Fibroblast of the aortic adventitia (primary cell): Measurements from ENCODE around the gene NUDT17. TPM values are rescaled to one million over a fixed set of nuclear protein-coding genes. Genes with fewer than 3 reads are reported as not detected.

Experiments used
- DNase-seq: peaks from one replicate; pipeline ENCODE4 v3.0.0-alpha.2; 2010; ENCODE audit warnings: low read depth
- H3K4me3 ChIP-seq: 2 replicates; pipeline ENCODE4 v1.5.1; 2011; ENCODE audit warnings: low read depth, mild to moderate bottlenecking, control low read depth, low read length, moderate library complexity
- CTCF ChIP-seq: IDR thresholded peaks from 2 replicates; pipeline ENCODE4 v1.5.1; 2011; ENCODE audit warnings: mild to moderate bottlenecking, low read length, control low read depth, inconsistent platforms; ENCODE audit not compliant: insufficient read depth
- small RNA-seq: library from RNA; depleted of rRNA; stranded (forward); fragments of <200 nt; gene quantifications from one replicate; pipeline ENCODE3, GENCODE V24; 2012
- total RNA-seq: library from RNA; depleted of rRNA; stranded (reverse); fragments of >200 nt; gene quantifications from 2 replicates; pipeline ENCODE4 v1.2.3, GENCODE V29; 2012; ENCODE audit warnings: low replicate concordance

Gene NUDT17
- total RNA-seq, 1 donor, result 5.2 TPM

- no peak for TF ChIP-seq CTCF
- DNase-seq, result peak; percentile 53
- no peak overlapping the region for H3K4me3 ChIP-seq
Observed at GRCh38 chr1:145891143-145891542, 45.7 kb downstream of the NUDT17 start.

- peak; percentile 96 for TF ChIP-seq CTCF
- H3K4me3 ChIP-seq, result peak overlapping the region; percentile 34
- peak; percentile 98 for DNase-seq
Observed at GRCh38 chr1:145891587-145892485, 46.4 kb downstream of the NUDT17 start.

GRCh38 chr1:145892486-145893087 lies 47.2 kb downstream of the NUDT17 start:
- DNase-seq, result peak; percentile 87
- peak overlapping the region; percentile 29 for H3K4me3 ChIP-seq
- TF ChIP-seq CTCF, result no peak

- TF ChIP-seq CTCF, result no peak
- DNase-seq, result no peak
- H3K4me3 ChIP-seq, result no peak overlapping the region
Observed at GRCh38 chr1:145893306-145894055, 48.1 kb downstream of the NUDT17 start.

- DNase-seq, result no peak
- no peak for TF ChIP-seq CTCF
- no peak overlapping the region for H3K4me3 ChIP-seq
Observed at GRCh38 chr1:145895471-145895870, 50.0 kb downstream of the NUDT17 start.

- TF ChIP-seq CTCF, result no peak
- DNase-seq, result no peak
- H3K4me3 ChIP-seq, result no peak overlapping the region
Observed at GRCh38 chr1:145897969-145898368, 52.5 kb downstream of the NUDT17 start.

Small RNA genes within 50 kb of the gene (small RNA-seq; reads per million reads assigned to genes)
- gene MIR6736, result not detected

Other genes with a start within 250 kb of the NUDT17 start
- gene GPR89A, start 237.6 kb upstream of the NUDT17 start, total RNA-seq, result 32.7 and 37.7 TPM in 2 replicates
- 0.54 TPM in 1 of 2 replicates, not detected in the other for gene PDZK1, start 138.3 kb upstream of the NUDT17 start, total RNA-seq
- not detected in 2 replicates for gene CD160, start 126.1 kb upstream of the NUDT17 start, total RNA-seq
- 17.3 and 33.5 TPM in 2 replicates for gene RNF115, start 21.5 kb upstream of the NUDT17 start, total RNA-seq
- gene POLR3C, start 21.4 kb upstream of the NUDT17 start, total RNA-seq, result 58.6 and 163 TPM in 2 replicates
- 6.4 and 24.6 TPM in 2 replicates for gene PIAS3, start 13.5 kb downstream of the NUDT17 start, total RNA-seq
- 3.2 and 3.9 TPM in 2 replicates for gene ANKRD35, start 40.2 kb downstream of the NUDT17 start, total RNA-seq
- 2.0 and 28.3 TPM in 2 replicates for gene ITGA10, start 64.4 kb downstream of the NUDT17 start, total RNA-seq
- 26.8 and 33.4 TPM in 2 replicates for gene PEX11B, start 73.1 kb downstream of the NUDT17 start, total RNA-seq
- gene RBM8A, start 81.9 kb downstream of the NUDT17 start, total RNA-seq, result 111 and 583 TPM in 2 replicates
- 50.8 and 73.3 TPM in 2 replicates for gene LIX1L, start 112.4 kb downstream of the NUDT17 start, total RNA-seq
- gene ANKRD34A, start 118.9 kb downstream of the NUDT17 start, total RNA-seq, result 0.65 and 0.99 TPM in 2 replicates
- gene POLR3GL, start 119.1 kb downstream of the NUDT17 start, total RNA-seq, result 15.7 and 28.4 TPM in 2 replicates
- 73.0 and 257 TPM in 2 replicates for gene TXNIP, start 150.9 kb downstream of the NUDT17 start, total RNA-seq
- not detected in 2 replicates for gene HJV, start 176.1 kb downstream of the NUDT17 start, total RNA-seq